ENCODE results near the gene NES. TPM values are rescaled to one million over a fixed set of nuclear protein-coding genes. Genes with fewer than 3 reads are reported as not detected.

The NES gene
- total RNA-seq (2021), result 6.8 and 7.0 TPM in 2 replicates
- Bru-seq, nascent RNA, result percentile 46 among the genes with signal in this experiment
- percentile 52 among the genes with signal in this experiment for BruChase-seq, experiment 1, labeled RNA remaining after a 2-hour chase
- BruChase-seq, experiment 2, labeled RNA remaining after a 6-hour chase, result percentile 63 among the genes with signal in this experiment
- long read RNA-seq, partial matches to known transcripts, result 0 of 1 reads
- long read RNA-seq, other reads (novel, unspliced or antisense), result 1 of 1 reads

GRCh38 chr1:156676820-156677615, at the start of gene NES:
Gene NES (minus strand): TSS chr1:156677407. CDS start chr1:156677264, 143 bp downstream.
- peak in 1 of 2 experiments; percentile 54 for DNase-seq
- H3K79me2 ChIP-seq (ENCODE audit: low read depth), result no peaks in the 10 kb centered on the region
- peaks cover 9% of the 10 kb centered on the region for H3K4me1 ChIP-seq (replicated peaks; ENCODE audit: insufficient read depth)
- no peak within 1 kb of the TSS; the same call in 1 of the 2 replicates for H2AFZ ChIP-seq
- no peaks in the 10 kb centered on the region for H3K9me2 ChIP-seq (ENCODE audit: insufficient read depth)
- intact Hi-C loops (cut with micrococcal nuclease; ENCODE audit: unreplicated experiment), result no loop called here
- H3K9me3 ChIP-seq (ENCODE audit: insufficient read depth, low read depth), result no peaks in the 10 kb centered on the region
- H3K36me3 ChIP-seq (ENCODE audit: low read depth), result no peaks in the 10 kb centered on the region
- H4K20me1 ChIP-seq (ENCODE audit: insufficient read depth), result no peaks in the 10 kb centered on the region
- CTCF ChIA-PET, result interaction anchor here (0.5 to 2.4 kb wide), 11 partner anchors 12 to 349 kb away, joined by 3 to 11 read pairs (median 5); no protein-coding TSS in a partner anchor
- H3K27ac ChIP-seq, result no peak within 1 kb of the TSS
- BruUV-seq (replicated peaks), result TSS peak; percentile 53
- TF ChIP-seq, protein P1, sequence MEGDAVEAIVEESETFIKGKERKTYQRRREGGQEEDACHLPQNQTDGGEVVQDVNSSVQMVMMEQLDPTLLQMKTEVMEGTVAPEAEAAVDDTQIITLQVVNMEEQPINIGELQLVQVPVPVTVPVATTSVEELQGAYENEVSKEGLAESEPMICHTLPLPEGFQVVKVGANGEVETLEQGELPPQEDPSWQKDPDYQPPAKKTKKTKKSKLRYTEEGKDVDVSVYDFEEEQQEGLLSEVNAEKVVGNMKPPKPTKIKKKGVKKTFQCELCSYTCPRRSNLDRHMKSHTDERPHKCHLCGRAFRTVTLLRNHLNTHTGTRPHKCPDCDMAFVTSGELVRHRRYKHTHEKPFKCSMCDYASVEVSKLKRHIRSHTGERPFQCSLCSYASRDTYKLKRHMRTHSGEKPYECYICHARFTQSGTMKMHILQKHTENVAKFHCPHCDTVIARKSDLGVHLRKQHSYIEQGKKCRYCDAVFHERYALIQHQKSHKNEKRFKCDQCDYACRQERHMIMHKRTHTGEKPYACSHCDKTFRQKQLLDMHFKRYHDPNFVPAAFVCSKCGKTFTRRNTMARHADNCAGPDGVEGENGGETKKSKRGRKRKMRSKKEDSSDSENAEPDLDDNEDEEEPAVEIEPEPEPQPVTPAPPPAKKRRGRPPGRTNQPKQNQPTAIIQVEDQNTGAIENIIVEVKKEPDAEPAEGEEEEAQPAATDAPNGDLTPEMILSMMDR (conservative IDR thresholded peaks at IDR 0.05), result no peak
- no peaks in the 10 kb centered on the region; the same call in 1 of the 2 replicates for H3F3A ChIP-seq (ENCODE audit: insufficient read depth, low read depth)
- POLR2A ChIA-PET (ENCODE audit: unreplicated experiment), result interaction anchor here (0.6 to 1.0 kb wide), 3 partner anchors 13 to 364 kb away, joined by 3 to 12 read pairs (median 8); no protein-coding TSS in a partner anchor
- H3K4me3 ChIP-seq, result peak within 1 kb of the TSS; percentile 39; the same call in 1 of the 2 replicates
- H3K4me2 ChIP-seq, result peak within 1 kb of the TSS; percentile 76
- peaks cover 33% of the 10 kb centered on the region for H3K27me3 ChIP-seq (ENCODE audit: insufficient read depth, low read depth)

- DNase-seq, result peak; percentile 60 to 75
- Histone ChIP-seq H3K9me2 (ENCODE audit: insufficient read depth) (no peaks in the 10 kb centered on the region), H4K20me1 (ENCODE audit: insufficient read depth) (peaks cover 35% of the 10 kb centered on the region), H3K79me2 (ENCODE audit: low read depth) (peaks cover 73% of the 10 kb centered on the region), H3F3A (ENCODE audit: insufficient read depth, low read depth) (peaks cover 49% of the 10 kb centered on the region), H3K4me1 (replicated peaks; ENCODE audit: insufficient read depth) (peaks cover 30% of the 10 kb centered on the region), H3K9me3 (ENCODE audit: insufficient read depth, low read depth) (no peaks in the 10 kb centered on the region), H3K4me2 (peak overlapping the region; percentile 91), H2AFZ (no peak overlapping the region), H3K36me3 (ENCODE audit: low read depth) (peaks cover 21% of the 10 kb centered on the region), H3K4me3 (peak overlapping the region; percentile 90), H3K27ac (no peak overlapping the region), H3K27me3 (ENCODE audit: insufficient read depth, low read depth) (no peaks in the 10 kb centered on the region)
- intact Hi-C loops (cut with micrococcal nuclease; ENCODE audit: unreplicated experiment), result loop anchor here (1.0 kb wide), 7 partner anchors 21 to 201 kb away; partner anchors contain the start of genes CRABP2 and NTRK1
- no peak for TF ChIP-seq EZH2 (IDR thresholded peaks at IDR 0.05; ENCODE audit: low read depth)
- TF ChIP-seq, protein P1 (conservative IDR thresholded peaks at IDR 0.05), result peak; percentile 79
- ChIA-PET CTCF (interaction anchor here (0.5 to 4.5 kb wide), 18 partner anchors 11 to 201 kb away, joined by 3 to 63 read pairs (median 7); partner anchors contain the start of genes CRABP2, MRPL24, NES and NTRK1), POLR2A (ENCODE audit: unreplicated experiment) (interaction anchor here (0.7 to 1.2 kb wide), 4 partner anchors 36 to 65 kb away, joined by 3 to 9 read pairs (median 4); no protein-coding TSS in a partner anchor)
- BruUV-seq (replicated peaks), result no TSS peak
These were observed 49.5 kb upstream of the NES start for GRCh38 chr1:156726549-156727226.

All from PC-9 (cell line).